ENCODE results near the gene PCCB. TPM values are rescaled to one million over a fixed set of nuclear protein-coding genes. Genes with fewer than 3 reads are reported as not detected.

The PCCB gene
- total and polyA plus RNA-seq, 2 donors (not counting 3 experiments of a cell fraction or from before 2014, with no cell fraction given), result 28.6 to 36.5 TPM

DNA sequence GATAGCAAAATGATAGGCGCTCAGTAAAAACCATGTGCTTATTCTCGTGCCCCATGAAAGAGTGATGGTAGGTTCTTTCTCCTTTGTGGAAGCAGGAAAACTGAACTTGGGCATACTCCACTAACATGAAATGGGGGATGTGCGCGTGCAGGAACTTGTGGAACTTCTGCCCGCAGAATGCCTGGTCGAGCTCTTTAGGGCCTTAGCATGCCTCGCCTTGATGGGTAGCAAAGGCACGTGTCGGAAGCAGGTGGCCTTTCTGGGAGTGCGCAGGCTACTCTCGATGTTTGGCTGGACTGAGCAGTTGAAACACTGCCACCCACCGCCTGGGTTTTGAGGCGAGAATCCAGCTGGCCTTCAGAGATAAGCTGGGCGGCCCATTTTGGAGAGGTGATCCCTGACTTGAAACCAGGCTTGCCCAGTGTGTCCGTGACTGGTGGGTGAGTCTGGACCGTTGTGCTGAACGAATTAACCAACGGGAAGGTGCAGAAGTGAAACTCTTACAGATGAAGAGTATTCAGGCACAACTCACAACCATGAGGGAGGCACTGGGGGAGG, 842 bp downstream of the PCCB start:
- DNase-seq (ENCODE audit: low read depth, low spot score), result peak; percentile 61
- peak overlapping the region; percentile 66 for H3K27ac ChIP-seq (ENCODE audit: insufficient read depth, low read depth, low read length)
- H3K27me3 ChIP-seq (ENCODE audit: control insufficient read depth in 2 of 2, insufficient read depth in 2 of 2, low read length in 2 of 2), result no peaks in the 10 kb centered on the region
- H3K36me3 ChIP-seq (ENCODE audit: control insufficient read depth in 2 of 2, extremely low read depth in 1 of 2, insufficient read depth in 2 of 2, low read length in 2 of 2), result no peaks in the 10 kb centered on the region
- peak; percentile 81 for FAIRE-seq
- H3K4me3 ChIP-seq (replicated peaks in 1 of 3; ENCODE audit: insufficient read depth in 1 of 3, low read depth in 1 of 3, low read length in 3 of 3), result peak overlapping the region; percentile 31 to 73 (median 60)
- dilution Hi-C loops (cut with MboI; ENCODE audit: extremely low pct_ligation_motif_present, low sequenced_read_pairs) (no loop called here), intact Hi-C loops (cut with micrococcal nuclease) (loop anchor here (1.0 to 10.0 kb wide), 5 partner anchors 55 to 764 kb away; partner anchors contain the start of genes MSL2 and STAG1)
- H3K9ac ChIP-seq (replicated peaks; ENCODE audit: extremely low read depth, insufficient read depth, low read length), result peak overlapping the region; percentile 73
- ChIA-PET CTCF (interaction anchor here (0.6 to 2.0 kb wide), 7 partner anchors 12 to 501 kb away, joined by 3 to 12 read pairs (median 8); partner anchors contain the start of gene STAG1), POLR2A (interaction anchor here (0.9 kb wide), 1 partner anchor 55 kb away, joined by 3 read pairs; the partner anchor contains the start of gene MSL2)
- TSS peak; percentile 51 for BruUV-seq (replicated peaks)
- H2AFZ ChIP-seq (ENCODE audit: low read depth, low read length), result peak overlapping the region; percentile 97
- no peaks in the 10 kb centered on the region for H3K9me3 ChIP-seq (replicated peaks; ENCODE audit: control insufficient read depth, insufficient read depth, low read length)
- peak overlapping the region; percentile 82 for H3K4me2 ChIP-seq (ENCODE audit: insufficient read depth, low read length)
- no peaks in the 10 kb centered on the region for H4K20me1 ChIP-seq (replicated peaks; ENCODE audit: control insufficient read depth, extremely low read depth, insufficient read depth, low read length)
- peaks cover 8% of the 10 kb centered on the region for H3K4me1 ChIP-seq (ENCODE audit: control insufficient read depth, extremely low read depth, insufficient read depth, low read length)
- peaks cover 7% of the 10 kb centered on the region for H3K79me2 ChIP-seq (ENCODE audit: control insufficient read depth, insufficient read depth, low read length)
- no peaks in the 10 kb centered on the region for H3K9me1 ChIP-seq (replicated peaks; ENCODE audit: control insufficient read depth, extremely low read depth, insufficient read depth, low read length)
- TF ChIP-seq CTCF (IDR thresholded peaks at IDR 0.05; ENCODE audit: extremely low read depth in 1 of 2, insufficient read depth in 1 of 2, low read depth in 1 of 2, low read length in 2 of 2) (peak in 1 of 2 donors; percentile 18), MYC (IDR thresholded peaks at IDR 0.05; ENCODE audit: low read depth, low read length) (no peak), POLR2AphosphoS5 (IDR thresholded peaks at IDR 0.05; ENCODE audit: insufficient read depth, low read depth, low read length) (no peak), EZH2 (IDR thresholded peaks at IDR 0.05; ENCODE audit: borderline replicate concordance, low read depth, low read length, severe bottlenecking) (no peak), FOS (IDR thresholded peaks at IDR 0.05; ENCODE audit: borderline replicate concordance, insufficient read depth, low read length) (no peak)
- TF ChIP-seq, protein P1, sequence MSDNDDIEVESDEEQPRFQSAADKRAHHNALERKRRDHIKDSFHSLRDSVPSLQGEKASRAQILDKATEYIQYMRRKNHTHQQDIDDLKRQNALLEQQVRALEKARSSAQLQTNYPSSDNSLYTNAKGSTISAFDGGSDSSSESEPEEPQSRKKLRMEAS (IDR thresholded peaks at IDR 0.05; ENCODE audit: insufficient read depth, insufficient read length), result peak; percentile 48

All from endothelial cell of umbilical vein (primary cell).